Measurements from ENCODE around the gene SEC23IP.
"Not testable (repeated sequence)": the region's sequence is repeated elsewhere in the genome, so short reads cannot be mapped to it uniquely, and the experiment has no call there.

Gene SEC23IP

GRCh38 chr10:119898577-119898976 is 6.0 kb downstream of the SEC23IP start:
- no peak for TF ChIP-seq CTCF (IDR thresholded peaks at IDR 0.05; ENCODE audit: low read depth, low read length)
- no peak overlapping the region for H3K4me3 ChIP-seq (ENCODE audit: low read depth, low read length)
- in situ Hi-C loops (cut with HindIII; ENCODE audit: low sequenced_read_pairs), result no loop called here
- DNase-seq (ENCODE audit: low read depth, low spot score), result no peak

- TF ChIP-seq CTCF (IDR thresholded peaks at IDR 0.05; ENCODE audit: low read depth, low read length), result no peak
- in situ Hi-C loops (cut with HindIII; ENCODE audit: low sequenced_read_pairs), result no loop called here
- no peak for DNase-seq (ENCODE audit: low read depth, low spot score)
- H3K4me3 ChIP-seq (ENCODE audit: low read depth, low read length), result no peak overlapping the region
These were observed 11.6 kb downstream of the SEC23IP start for GRCh38 chr10:119903946-119904666.

- in situ Hi-C loops (cut with HindIII; ENCODE audit: low sequenced_read_pairs); H3K4me3 ChIP-seq (ENCODE audit: low read depth, low read length); DNase-seq (ENCODE audit: low read depth, low spot score): not testable (repeated sequence)
These were observed 15.2 kb downstream of the SEC23IP start for GRCh38 chr10:119907695-119908094.

GRCh38 chr10:119908166-119908565 is 15.6 kb downstream of the SEC23IP start:
- DNase-seq (ENCODE audit: low read depth, low spot score), result no peak
- TF ChIP-seq CTCF (IDR thresholded peaks at IDR 0.05; ENCODE audit: low read depth, low read length), result no peak
- in situ Hi-C loops (cut with HindIII; ENCODE audit: low sequenced_read_pairs), result no loop called here
- no peak overlapping the region for H3K4me3 ChIP-seq (ENCODE audit: low read depth, low read length)

GRCh38 chr10:119910689-119911088 is 18.2 kb downstream of the SEC23IP start:
- TF ChIP-seq CTCF (IDR thresholded peaks at IDR 0.05; ENCODE audit: low read depth, low read length), result no peak
- DNase-seq (ENCODE audit: low read depth, low spot score), result no peak
- H3K4me3 ChIP-seq (ENCODE audit: low read depth, low read length), result no peak overlapping the region
- in situ Hi-C loops (cut with HindIII; ENCODE audit: low sequenced_read_pairs), result no loop called here

GRCh38 chr10:119917777-119918176 is 25.2 kb downstream of the SEC23IP start:
- peak; percentile 11 for TF ChIP-seq CTCF (IDR thresholded peaks at IDR 0.05; ENCODE audit: low read depth, low read length)
- in situ Hi-C loops (cut with HindIII; ENCODE audit: low sequenced_read_pairs), result no loop called here
- no peak for DNase-seq (ENCODE audit: low read depth, low spot score)
- no peak overlapping the region for H3K4me3 ChIP-seq (ENCODE audit: low read depth, low read length)

GRCh38 chr10:119919271-119919670 is 26.7 kb downstream of the SEC23IP start:
- peak; percentile 36 for DNase-seq (ENCODE audit: low read depth, low spot score)
- H3K4me3 ChIP-seq (ENCODE audit: low read depth, low read length), result no peak overlapping the region
- TF ChIP-seq CTCF (IDR thresholded peaks at IDR 0.05; ENCODE audit: low read depth, low read length), result no peak
- in situ Hi-C loops (cut with HindIII; ENCODE audit: low sequenced_read_pairs), result no loop called here

All from astrocyte of the spinal cord (primary cell).